Fibroblast of the conjunctiva (primary cell): ENCODE results near the gene ADAMTS9.

ENCODE experiments used
- DNase-seq: peaks from one replicate; pipeline ENCODE4 v3.0.0-alpha.2; 2010; ENCODE audit warnings: low read depth

ADAMTS9 gene

DNA sequence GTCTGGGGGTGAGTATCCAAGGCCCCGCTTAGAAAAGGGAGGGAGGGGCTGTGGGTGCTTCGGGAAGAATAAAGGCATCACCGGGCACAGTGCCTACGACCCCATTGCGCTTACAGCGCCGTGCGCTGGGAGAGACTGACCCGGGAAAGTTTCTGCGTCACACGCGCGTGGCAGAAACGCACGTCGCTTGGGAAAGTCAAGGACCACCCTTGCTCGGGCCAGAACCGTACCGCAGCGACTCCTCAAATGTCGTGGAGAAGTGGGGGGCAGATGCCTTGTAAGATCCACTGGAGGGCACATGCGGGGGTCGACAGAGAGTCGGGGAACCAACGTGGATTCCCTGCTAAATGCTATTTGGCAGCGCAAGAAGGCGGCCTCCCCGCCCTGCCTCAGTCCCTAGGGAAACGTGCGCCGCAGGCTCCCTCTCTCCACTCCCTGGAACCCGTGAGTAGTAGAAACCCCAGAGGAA lies 2.4 kb downstream of the ADAMTS9 start:
- no peak for DNase-seq

DNA sequence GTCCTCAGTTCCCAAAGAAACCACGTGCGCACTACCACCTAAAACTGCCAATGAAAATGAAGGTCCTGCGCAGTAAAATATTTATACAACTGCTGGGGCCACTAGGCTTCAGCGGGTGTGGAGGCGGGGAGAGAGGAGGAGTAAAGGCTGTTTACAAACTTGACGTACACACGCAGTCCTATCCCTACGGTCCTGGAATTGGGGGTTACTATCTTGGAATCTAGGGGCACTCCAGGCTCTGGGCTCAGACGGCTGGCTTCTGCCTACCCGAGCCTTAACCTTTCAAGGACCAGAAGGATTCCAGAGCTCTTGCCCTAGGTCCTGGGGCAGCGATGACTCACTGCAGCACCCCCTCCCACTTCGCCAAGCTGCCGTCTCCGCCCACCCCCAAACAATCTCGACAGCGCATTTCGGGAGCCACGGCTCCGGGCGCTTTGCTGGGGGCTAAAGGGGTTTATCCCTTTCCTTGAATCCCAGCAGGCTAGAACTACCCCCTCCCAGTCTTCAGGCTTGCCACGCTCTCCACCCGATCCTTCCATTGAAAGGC lies 3.0 kb downstream of the ADAMTS9 start:
- no peak for DNase-seq

DNA sequence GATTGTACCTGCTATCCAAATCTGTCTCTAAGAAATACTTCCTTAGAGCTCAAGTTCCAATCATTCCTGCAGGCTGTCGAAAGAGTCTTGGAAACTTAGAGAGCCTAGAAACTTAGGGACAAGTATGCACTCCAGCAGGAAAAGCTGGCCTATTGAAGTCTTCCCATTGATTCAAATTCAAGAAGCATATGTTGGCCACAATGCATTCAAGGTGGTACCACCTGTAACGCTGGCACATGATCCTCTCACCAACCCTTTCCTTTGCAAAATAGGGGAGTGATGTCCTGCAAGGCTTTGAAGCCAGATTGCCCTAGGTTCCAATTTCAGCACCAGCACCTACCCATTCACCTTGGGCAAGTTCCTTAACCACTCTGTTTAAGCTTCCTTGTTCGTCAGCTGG lies 6.0 kb downstream of the ADAMTS9 start:
- DNase-seq = no peak

DNA sequence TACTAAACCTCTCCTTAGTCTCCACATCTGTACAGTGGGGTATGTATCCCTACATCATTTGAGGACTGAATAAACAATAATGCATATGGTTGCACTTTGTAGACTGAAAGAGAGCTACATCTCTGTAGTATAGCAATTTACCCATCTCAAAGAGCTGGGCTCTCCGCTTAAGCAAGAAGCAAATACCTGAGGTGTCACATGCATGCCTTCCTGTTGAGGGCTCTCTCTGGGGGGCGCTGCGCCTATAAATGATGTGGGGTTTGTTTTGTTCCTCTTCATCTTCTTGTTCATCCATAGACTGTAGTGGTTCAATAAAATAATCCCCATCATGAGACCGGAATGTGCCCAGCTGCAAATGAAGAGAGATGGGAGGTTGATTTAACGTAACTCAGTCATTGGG lies 6.8 kb downstream of the ADAMTS9 start:
- no peak for DNase-seq

DNA sequence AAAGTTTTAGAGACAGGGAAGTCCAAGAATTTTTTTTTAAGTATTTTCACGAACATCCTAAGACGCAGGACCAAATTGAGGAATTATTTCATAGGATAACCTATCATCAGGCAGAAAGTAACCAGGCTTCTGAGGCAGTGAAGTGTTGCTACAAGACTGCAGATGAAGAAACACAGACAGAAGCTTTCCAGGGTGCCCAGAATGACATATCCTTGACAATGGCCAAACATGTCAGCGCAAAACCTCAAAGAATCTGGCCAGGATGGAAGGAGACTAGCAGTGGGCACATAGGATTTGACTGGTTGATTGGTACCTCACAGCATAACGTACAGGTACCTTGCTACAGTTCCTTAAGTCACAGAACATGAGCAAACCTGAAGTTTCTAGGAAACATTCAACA lies 7.5 kb downstream of the ADAMTS9 start:
- no peak for DNase-seq

DNA sequence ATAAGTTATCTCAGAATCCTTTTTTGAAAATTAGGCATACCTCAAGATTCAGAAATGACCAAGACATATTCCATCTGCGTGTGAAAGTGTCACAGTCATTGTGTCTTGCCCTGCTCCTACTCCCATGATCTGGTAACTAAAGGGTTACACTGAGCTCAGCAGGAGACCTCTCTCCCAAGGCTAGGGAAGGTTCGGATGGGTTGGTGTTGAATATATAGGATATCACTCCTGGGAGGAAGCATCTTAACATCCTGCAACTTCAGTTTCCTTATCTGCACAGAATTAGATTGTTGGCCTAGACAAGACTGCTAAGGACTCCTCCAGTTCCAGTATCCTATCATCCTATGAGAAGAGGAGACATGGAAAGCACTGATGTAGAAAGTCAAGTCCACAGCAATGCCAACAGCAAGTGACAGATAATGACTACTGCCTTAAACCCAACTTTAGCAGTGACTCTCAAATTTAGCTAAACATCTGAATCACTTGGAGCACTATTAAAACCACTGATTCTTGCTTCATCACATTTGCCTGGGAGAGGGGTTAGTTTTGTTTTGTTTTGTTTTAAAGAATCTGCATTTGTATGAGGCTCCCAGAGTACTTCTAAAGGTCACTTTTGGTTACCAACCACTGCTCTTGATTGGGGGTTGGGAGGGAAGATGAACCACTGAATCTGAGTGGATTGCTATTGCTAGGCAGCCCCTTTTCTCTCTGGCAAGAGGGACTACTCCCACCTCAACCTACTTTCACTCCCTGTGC lies 9.7 kb downstream of the ADAMTS9 start:
- no peak for DNase-seq

DNA sequence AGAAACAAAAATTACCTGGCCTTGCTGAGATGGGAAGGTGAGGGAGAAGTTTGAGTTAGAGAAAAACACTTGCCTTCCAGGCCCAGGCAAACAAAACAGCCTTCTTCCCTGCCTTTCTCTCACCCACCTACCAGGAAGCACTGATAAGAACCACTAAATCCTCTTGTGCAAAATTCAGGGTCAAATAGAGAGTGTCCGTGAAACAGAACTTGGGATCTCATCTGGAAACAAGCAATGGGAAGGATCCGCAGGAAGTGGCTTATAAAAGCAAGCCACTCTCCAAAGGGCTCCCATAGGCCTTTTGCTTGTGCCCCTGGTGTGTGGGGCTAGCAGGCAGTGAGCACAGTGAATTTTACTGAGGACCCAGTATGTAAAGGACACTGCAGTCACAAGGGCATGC lies 11.0 kb downstream of the ADAMTS9 start:
- DNase-seq = no peak

DNA sequence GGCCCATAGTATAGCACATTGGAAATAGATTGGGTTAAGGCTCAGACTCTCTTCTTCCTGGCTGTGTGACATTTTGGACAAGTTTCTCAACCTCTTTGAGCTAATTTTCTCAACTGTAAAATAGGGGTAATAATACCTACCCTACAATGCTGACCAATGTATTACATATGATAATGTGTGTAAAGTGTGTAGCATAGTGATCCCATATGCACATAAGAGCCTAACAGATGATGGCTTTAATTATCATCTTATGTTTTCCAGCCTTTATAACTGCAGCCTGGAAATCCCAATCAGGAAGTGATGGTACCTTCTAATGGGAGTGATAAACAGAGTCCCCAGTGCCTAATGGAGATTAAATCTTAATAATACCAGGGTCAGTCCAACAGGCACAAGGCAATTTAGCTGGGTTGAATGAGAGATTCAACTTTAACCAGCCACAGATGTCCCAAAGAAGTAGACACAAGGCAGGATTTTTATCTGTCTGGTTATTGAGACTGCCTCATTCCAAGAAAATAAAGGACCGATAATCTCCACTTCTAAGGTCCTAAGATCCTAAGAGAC lies 12.0 kb downstream of the ADAMTS9 start:
- no peak for DNase-seq

DNA sequence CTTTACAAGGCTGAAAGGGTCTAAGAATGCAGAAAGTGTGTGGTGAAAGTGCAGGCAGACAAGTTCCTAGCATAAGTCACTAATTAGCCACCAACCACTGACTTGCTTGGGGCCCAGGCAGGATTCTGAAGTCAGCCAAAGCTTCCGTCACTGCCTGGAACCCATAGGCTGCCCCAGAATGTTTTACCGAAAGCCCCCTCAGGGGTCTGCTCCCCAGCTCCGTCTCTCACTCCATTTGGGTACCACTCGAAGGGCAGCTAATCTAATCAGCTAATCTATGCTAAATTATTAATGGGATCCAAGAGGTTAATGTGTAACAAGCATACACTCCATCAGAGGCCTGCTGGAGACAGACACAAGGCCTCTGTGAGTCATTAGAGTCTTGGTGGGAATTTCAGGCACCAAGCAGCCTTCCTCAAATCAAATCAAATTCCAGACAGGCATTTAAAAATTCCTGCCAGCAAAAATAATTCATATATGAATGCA lies 13.2 kb downstream of the ADAMTS9 start:
- DNase-seq = no peak

DNA sequence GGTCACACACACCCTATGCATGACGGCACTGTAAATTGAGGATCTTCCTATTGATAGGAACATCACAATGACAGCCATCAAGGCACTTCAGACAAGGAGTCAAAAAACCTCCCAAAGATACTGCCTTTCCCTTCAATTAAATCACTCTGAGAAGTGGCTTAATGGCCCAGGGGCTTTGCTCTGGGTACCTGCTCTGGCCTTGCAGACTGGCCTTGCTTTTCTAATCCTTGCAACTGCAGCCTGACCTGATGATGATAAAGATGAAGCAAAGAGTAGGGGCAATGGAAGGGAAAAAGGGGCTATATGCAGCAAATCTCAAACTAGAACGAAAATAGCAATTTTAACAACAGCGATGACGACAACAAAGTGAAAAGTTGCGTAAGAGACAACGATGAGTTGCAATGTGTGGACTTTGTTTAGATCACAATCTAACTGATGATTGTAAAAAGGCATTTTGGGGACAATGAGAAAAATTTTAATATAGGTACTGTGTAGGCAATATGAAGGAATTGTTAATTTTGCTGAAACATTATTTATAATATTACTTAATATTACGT lies 14.6 kb downstream of the ADAMTS9 start:
- no peak for DNase-seq

DNA sequence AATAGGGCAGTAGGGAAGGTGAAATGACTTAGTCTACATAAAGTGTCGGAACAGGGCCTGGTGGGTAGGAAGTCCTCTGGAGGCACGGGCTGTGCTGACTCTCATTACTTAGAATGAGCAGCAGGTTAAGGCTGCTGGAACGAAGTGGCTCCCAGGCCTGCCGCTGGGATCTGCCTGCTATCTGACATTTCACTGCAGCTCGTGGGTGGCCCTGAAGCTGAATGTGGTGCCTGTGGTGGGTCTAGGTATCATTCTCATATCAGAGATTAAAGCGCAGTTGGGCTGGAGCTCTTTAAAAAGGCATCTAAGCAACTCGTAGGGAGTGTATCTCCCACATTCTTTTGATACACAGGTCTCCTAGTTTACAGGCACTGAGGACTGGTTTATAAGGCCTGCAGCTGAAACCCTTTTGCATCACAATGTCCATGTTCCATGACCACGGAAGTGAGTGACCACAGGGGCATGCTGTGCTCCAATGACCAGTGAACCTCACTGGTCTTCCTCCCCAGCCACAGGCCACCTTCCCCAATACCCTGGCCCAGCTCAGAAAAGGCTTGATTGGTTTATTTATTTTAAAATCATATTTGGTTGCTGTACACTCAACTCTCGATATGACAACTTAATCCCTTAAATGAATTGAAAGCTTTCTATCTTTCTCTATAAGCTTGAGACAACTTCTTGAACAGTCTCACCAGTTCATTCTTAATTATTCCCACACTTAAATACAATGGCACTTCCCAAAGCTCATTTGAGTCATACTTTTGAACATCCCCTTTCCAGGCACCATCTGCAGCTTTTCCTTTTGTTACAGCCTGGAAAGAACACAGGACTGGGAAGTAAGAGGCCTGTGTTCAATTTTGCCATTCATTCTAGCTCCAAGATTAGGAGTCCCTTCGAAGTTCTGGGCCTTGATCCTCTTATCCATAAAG lies 19.0 kb downstream of the ADAMTS9 start:
- no peak for DNase-seq

DNA sequence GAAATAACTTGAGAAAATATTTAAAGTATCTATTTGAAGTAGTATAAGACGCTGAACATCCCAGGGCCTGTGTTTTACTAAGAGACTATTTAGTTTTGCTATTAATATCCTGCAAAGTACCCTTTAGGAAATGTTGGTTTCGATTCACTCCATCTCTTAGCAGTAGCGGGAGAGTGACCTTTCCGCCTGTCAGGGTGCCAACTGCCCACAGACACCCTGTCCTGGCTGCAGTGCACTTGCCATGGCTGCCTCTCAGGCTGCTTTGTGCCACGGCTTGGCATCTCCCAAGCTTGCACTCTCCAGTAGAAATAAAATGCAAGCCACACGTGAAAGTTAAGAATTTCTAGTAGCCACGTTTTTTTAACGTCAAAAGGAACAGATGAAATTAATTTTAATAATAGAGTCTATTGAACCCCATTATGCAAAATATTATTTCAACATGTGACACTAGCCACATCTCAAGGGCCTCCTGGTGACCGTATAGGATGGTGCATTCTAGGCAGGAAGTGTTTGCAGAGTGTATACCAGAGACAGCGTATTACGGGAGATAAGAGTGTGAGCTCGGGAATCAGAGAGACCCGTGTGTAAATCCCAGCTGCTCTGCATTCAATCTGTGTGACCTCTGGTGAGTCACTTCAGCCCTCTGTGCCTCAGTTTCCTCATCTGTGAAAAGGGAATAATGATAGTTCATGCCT lies 19.8 kb downstream of the ADAMTS9 start:
- DNase-seq = no peak

DNA sequence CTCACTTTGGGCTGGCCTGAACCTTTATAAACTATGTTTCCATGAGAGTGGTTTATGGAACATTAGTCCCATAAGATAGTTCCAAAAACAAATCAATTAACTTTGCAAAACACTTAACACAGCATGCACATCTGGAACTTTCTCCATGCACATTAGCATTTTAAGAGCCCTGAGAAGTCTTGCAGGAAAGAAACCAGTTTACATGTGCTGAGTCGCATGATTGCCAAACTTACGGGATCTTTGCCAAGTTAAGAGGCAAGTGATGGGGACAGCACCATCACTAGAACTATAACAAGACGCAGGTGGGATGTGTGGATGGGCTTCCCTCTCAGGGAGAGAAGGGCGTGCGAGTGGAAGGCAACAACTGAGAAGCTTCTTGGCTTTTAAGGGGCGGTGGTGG lies 20.7 kb downstream of the ADAMTS9 start:
- DNase-seq = no peak

DNA sequence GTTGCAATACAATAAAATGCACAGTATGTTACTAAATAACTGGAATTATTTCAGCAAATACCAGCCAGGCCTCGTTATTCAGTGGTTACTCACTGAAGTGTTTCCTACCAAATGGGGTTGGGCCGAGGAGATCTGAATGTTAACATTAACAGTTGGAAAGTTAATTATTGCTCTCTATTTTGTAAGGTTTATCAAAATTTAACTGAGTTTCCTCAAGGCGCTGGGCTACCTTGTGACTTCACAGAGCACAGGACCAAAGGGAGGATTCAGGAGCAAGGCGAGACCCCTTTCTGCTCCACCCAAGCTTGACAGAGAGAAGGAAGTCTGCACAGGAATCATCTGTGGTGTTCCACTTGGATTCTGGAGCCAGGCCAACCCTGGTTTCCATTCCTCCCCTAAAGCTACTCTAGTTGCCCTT lies 21.6 kb downstream of the ADAMTS9 start:
- DNase-seq = no peak

DNA sequence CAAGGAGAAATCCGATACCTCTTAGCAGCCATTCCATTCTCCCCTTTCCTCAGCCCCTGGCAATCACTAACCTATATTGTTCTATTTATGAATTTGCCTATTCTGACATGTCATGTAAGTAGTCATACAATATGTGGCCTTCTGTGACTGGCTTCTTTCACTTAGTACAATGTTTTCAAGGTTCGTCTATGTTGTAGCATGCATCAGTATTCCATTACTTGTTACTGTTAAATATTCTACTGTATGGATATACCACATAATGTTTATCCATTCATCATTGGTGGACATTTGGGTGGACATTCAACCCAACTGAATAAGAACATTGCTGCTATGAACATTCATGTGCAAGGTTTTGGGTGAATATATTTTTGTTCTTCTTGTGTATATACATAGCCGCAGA lies 23.4 kb downstream of the ADAMTS9 start:
- no peak for DNase-seq

DNA sequence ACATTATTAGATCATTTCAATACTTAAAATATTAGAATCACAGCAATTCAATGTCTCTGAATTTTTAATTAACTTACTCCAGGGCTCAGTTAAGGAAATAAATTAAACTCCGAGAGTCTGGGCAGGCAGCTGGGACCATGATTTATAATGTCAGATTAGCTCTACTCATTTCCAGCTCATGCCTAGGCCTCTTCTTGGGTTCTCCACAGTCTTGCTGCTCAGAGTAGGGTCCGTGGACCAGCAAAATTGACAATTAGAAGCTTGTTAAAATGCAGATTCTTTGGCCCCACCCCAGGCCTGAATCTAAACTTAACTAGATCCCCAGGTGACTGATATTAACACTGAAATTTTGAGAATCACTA lies 28.2 kb downstream of the ADAMTS9 start:
- no peak for DNase-seq

DNA sequence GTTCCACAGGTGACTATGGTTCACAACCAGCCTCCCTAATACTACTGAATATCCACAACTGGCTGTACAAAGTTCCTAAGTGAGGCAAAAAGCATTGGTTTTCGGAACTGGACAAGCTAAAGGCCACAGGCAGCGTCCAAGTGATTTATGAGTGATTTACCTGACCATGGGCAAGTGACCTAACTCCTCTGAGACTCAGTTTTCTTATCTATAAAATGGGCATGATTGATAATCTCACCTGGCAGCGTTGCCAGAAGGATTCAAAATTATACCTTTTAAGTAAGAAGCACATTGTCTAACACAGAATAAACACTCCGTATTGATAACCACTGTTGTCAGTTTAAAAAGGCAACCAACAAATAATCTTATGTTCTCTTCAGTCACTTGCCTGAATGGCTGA lies 29.8 kb downstream of the ADAMTS9 start:
- DNase-seq = no peak

DNA sequence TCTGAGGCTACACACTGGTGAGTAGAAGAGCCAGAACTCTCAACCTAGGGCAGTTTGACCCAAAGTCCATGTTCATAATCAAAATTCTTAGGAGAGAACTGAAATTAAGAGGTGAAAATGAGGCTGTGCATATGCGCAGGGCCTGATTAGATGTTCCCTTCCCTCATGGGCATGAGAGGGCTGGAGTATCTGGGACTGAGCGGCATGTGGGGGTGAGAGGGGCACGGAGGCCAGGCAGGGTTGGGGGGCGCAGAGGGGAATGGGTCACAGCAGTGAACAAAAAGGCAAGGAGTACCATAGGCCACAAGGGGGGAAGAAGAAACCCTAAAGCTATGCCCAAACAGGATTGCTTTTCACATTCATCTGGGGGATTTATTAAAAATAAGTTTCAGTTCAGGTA lies 31.3 kb downstream of the ADAMTS9 start:
- DNase-seq = no peak

DNA sequence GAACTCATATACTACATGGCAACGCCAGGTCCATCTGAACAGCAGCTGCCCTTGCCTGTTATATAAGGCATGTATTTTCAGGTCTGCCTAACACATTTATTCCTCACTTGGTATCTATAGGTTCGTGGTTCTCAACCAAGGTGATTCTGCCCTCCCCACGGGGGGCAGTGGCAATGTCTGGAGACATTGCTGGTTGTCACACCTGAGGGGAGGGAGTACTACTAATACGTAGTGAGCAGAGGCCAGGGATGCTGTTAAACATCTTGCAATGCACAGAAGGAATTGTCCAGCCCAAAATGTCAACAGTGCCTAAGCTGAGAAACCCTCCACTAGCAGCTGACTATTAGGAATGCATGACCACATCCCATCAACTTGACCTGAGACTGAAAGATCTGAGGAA lies 32.6 kb downstream of the ADAMTS9 start:
- no peak for DNase-seq

DNA sequence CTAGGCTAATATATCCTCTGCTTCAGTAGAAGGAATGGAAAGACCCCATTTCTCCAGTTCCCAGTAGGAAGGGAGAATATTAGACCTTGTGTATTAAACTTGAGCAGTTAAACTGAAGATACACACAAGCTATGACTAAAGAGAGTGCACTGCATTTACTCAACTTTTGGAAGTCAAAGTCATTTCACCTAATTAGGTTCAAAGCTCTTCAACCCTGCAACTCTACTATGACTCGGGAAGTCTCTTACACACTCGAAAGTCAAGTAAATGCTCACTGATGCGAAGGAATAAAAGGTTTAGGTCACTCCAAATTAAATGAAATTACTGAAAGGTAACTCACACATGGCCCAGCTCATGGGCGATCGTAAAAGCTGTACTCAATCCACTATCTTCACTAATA lies 33.8 kb downstream of the ADAMTS9 start:
- no peak for DNase-seq

DNA sequence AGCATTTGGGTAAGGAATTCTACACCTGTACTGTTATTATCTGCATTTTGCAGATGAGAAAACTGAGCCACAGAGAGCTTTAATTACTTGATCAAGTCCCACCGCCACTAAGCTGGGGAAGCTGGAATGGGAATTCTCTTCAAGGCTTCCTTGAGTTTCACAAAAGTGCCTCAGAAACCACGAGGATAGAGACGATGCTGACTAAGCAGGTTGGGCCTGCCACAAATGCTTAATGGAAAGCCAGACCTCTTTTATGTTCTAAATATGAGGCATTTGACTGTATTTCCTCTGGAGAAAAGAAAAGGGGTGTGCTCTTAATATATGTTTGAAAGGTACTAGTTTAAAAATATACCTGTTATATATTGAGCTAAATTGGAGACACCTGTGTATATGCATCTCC lies 34.7 kb downstream of the ADAMTS9 start:
- no peak for DNase-seq
